Right renal pelvis (tissue), 4 donors: ENCODE measurements around the gene SUN2. TPM values are rescaled to one million over a fixed set of nuclear protein-coding genes. Genes with fewer than 3 reads are reported as not detected.

Source experiments
- DNase-seq, 4 donors: peaks; one replicate each; pipeline ENCODE4 v3.0.0-alpha.2; 2013; ENCODE audit warnings: low read depth in 4 of 4, low spot score in 3 of 4, missing footprints in 1 of 4
- polyA plus RNA-seq, 4 donors: library from polyadenylated mRNA; unstranded; fragments of 120-200 nt; gene quantifications; one replicate each; pipeline ENCODE4 v1.2.1, GENCODE V29; 2013; ENCODE audit not compliant: insufficient read length in 4 of 4

Gene SUN2
- polyA plus RNA-seq, 4 donors, result 54.3 to 67.7 (median 56.6) TPM

DNA sequence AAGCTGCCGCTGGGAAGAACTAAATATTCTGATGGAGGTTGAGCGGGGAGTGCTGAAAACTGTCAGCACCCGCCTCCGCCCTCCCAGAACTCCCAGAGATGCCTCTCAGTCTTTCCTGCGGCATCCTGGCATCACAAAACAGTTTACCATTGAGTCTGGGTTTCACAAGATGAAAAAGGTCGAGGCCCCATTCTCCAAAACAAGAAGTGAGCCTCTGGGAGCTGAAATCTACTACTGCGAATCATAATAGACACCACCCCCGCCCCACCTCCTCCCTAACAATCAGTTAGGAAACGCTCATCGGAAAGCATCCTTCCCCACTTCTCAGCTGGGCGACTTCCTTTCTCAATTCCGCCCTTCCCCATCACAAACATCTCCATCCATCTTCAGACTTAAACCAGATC, 1.0 kb downstream of the SUN2 start:
- no peak for DNase-seq

DNA sequence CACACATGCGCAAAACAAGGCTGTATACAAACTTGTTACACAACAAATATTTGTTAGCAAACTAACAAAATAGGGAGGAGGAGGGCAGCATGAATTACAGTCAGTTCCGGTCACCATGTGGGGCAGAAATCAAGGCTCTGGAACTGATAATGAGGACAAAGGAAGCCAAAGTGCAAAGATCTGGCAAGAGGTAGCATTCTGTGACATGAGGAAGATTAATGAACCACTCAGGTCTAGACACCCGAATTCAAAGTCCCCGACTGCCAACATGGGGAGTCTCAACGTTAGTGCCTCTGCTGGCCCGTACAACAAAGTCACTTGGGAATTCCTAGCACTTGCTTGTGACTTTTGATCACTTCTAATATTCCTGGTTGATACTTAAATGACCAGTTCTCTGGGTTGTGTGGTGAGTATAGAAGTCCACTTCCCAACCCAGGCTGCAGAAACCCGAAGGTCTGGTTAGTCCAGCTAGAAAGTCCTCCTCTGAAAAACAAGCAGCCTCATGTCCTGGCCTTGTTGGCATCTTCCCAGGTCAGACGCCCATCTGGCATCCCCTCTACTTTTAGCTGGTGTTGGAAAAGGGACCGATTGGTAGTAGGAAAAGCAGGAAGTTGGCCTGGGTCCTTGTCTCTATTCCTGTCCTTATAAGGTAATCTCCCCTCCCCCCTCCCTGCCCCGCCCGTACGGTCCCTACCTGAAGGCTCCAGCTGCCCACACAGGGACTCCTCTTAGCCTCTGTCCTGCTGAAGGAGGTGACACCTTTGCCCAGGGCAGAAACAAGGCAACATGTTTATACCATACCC, 1.6 kb downstream of the SUN2 start:
- DNase-seq, result no peak

DNA sequence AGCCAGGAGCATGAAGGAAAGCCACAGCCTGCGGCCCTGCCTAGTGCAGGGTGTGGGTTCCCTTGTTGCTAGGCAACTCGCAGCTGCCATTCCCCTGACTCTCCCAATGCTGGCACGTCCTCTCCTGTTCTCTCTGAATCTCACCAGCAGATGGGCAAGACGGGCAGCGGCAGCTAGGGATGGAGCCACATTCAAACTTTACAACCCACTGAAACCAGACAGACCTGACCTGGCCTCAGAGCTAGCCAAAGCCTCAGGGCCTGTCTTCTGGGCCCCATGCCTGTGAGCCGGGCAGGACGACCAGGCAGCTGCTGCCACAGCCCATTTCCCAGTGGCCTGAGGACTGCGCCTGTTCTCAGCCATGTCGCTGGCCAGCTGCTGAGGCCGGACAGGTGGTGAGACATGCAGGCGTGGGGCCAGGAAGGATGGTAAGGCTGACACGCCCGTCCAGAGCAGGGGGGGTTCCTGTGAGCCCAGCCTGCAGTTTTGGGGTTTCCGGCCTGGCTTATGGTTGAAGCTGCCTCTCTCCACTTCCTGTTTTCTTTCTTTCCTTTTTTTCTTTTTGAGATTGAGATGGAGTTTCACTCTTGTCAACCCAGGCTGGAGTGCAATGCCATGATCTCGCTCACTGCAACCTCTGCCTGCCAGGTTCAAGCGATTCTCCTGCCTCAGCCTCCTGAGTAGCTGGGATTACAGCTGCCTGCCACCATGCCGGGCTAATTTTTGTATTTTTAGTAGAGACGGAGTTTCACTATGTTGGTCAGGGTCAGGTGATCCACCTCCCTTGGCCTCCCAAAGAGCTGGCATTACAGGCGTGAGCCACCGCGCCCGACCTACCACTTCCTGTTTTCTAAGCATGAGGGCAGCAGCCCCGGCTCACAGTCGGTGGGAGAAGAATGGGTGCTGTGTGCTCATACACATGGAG, 4.1 kb downstream of the SUN2 start:
- no peak for DNase-seq

DNA sequence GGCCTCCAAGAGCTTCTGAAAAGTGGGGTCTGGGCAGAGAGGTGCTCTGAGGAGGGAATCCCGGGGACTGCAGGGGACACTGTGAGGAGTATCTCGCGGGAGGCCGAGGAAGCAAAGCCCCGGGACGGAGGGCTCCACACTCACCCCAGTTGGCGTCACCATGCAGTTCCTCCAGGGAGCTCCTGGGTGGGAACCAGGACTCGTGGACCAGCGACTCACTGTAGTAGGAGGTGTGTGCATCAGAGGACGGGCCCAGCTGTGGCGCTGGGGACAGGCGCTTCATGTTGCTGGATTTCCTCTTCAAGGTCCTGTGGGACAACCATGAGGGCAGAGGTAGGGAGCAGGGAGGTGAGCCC, 4.8 kb downstream of the SUN2 start:
- no peak for DNase-seq

DNA sequence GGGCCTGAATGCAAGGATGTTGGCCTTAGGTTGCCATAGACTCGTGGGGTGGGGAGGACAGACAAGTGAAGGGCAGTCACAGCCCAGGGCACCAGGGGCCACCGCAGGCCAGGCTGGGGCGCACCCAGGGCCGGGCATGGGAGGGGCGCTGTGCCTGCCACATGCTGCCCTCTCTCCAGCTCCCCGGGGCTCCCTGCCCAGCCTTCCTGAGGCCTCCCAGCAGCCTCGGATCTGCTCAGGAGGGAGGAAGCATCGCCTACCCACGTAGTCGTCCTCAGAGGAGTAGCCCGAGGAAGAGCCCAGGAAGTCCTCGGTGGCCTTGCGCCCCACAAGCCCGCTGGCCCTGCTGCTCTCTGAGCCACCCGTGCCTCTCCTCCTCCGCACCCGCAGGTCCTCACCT, 5.2 kb downstream of the SUN2 start:
- no peak for DNase-seq

DNA sequence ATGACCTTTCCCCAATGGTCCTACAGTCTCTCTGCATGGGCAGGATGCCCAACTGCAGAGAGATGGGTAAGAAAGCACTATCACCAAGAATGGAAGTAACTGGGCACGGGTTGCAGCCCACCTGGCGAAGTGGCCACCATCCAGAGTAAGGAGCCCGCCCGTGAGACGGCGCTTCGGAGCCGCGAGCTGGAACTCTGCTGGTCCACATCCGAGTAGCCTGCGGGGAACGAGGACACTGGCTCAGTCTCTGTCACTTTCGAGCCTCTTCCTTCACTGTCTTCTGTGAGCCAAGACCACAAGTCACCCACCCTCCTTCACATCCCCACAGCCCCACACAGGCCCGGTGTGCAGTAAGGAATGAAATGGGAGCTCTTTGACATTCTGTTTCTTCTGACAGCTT, 5.7 kb downstream of the SUN2 start:
- DNase-seq, result no peak

DNA sequence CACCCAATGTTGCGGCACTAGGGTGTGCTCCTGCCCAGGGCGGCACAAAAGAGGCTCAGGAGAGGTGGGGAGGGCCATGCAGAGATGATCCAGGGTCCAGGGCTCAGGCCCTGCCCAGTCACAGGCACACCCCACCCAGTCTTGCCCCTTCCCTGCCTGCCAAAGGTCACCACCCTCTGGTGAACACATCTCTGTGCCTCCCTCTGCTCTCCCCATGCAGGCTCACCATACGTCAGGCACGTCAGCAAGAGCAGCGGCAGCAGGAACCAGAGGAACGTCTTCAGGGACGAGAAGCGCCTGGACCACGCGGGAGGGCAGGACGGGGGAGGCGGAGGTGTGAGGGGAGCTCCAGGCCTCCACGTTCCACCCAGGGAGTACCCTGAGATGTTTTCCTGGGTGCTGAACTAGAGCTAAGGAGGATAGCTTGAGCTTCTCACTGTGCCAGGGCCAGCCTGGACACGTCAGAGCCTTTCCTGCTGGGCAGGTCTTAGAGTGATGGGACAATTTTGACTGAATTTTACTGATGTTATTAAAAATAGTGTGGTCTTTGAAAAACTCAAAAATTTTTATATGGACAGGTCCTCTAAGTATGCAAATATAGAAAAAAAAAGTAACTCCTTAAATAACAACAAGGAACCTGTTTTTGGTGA, 7.2 kb downstream of the SUN2 start:
- no peak for DNase-seq

DNA sequence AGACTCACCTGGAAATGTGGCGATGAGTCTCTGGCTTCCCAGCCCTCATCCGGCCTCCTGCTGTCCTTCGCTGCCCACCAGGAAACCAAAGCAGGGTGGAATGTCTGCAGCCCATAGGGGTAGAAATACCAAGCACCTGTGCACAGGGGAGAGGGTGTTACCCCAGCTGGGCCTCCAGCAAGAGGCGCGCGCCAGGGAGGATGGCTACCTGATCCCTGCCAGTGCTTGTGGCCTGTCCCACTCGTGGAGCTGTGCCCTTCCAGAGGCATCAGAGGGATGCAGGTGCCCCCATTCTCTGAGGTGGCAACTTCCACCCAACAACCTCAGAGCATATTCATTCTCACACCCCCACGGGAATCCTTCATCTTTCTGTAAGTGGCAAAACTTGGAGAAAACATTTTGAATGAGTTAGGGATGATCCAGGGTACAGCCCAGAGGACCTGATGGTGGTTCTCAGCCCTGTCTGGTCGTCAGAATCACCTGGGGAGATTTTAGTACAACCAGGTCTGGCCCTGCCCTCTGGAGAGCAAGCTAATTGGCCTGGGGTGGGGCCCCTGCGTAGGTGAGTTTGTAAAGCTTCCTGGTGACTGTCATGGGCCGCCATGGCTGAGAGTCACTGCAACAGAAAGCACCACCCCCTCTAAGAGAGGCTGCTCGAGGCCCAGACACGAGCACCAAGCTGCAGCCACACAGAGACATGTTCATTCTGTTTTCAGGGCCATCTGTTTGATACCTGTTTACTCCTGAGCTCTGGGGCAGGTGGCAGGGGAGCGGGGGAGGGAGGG, 9.9 kb downstream of the SUN2 start:
- DNase-seq, result no peak

DNA sequence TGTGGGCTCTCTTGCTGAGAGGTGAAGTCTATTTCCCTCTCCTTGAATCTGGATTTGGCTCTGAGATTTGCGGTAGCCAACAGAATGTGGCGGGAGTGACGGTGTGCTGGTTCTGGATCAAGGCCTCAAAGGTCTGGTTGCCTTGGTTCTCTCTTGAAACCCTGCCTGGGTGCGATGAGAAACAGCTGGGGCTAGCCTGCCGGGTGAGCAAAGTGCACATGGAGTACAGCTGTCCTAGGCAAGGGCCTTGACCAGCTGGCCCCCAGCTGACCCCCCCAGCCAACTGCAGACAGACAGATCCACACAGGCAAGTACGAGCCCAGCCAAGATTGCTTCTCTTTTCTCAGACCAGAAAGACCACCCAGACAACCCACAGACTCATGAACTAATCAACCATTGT, 10.8 kb downstream of the SUN2 start:
- DNase-seq, result no peak

DNA sequence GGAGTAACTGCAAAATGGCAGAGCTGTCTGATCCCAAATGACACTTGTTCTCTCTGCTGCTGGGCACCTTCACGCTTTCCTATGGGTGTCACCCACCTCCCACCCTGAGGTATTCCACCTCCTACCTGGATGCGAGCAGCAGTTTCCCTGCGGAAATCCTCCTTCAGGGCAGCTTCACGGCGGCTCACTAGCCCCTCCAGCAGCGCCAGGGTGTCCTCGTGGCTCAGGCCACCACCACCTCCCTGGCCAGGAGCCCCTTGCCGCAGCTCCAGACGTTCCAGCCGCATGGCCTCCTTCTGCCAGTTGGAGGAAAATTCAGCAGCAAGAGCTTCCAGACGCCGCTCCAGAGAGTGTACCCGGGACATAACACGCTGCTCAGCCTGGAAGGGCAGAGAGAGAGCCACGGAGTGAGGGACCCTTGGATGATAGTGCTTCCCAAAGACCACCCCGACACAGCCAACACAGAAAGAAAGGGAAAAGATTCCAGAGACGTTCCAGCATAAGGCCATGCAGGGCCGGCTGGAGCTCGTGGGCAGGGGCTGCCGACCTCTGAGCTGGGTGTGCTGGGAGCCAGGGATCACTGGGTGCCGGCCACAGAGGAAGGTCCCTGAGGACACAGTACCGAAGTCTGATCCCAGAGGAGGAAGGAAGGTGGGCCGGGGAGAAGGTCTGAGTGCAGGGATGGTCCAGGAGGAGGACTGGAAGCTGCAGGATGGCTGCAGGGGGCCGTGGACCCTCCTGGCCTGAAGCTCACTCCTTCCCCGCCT, 13.4 kb downstream of the SUN2 start:
- DNase-seq, result no peak

DNA sequence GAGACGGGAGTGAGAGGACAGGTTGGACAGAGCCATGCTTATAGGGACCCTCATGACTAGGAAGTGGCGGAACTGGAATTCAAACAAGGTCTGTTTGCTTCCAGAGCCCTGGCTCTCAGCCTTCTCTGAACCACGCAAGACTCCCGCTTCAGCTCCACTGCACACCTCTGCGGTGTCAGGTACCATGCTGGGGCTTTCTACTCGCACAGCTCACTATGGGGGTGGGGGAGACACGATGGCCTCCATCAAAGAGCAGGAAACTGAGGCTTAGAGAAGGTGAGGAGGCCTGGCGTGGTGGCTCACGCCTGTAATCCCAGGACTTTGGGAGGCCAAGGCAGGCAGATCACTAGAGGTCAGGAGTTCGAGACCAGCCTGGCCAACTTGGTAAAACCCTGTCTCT, 14.2 kb downstream of the SUN2 start:
- no peak for DNase-seq

DNA sequence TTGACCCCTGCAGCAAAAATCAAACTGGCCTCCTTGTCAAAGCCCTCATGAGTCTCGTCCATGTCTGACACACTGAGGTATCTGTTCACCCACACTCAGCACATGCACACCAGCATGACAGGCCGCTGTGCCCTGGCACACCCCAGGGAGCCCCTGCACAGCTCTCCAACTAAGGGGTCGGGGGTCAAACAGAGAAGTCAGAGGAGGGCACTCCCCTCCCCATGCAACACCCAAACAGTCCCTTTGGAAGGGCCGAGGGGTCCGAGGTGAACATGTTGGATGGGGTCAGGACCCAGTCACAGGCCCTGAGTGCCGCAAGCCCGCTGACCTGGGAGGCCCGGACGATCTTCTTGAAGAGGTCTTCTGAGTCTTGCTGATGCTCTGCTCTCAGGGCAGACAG, 14.6 kb downstream of the SUN2 start:
- no peak for DNase-seq

DNA sequence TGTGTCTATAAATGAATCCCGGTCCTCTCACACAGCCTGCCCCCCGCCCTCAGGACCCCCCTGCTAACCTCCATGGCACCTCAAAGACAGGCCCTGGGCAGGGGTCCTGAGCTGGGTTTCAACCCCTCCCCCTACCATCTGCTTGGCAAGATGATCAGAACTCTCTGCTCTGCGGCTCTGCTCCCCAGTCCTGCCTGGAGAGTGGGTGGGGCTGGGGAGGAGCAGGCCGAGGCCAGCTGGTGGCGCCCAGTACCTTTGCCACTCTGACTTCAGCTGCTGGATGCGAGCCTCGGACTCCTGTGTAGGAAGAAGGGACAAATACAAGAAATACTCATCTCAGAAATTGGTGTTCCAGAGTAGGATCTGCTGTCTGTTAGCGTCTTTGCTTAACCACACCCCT, 15.0 kb downstream of the SUN2 start:
- no peak for DNase-seq

DNA sequence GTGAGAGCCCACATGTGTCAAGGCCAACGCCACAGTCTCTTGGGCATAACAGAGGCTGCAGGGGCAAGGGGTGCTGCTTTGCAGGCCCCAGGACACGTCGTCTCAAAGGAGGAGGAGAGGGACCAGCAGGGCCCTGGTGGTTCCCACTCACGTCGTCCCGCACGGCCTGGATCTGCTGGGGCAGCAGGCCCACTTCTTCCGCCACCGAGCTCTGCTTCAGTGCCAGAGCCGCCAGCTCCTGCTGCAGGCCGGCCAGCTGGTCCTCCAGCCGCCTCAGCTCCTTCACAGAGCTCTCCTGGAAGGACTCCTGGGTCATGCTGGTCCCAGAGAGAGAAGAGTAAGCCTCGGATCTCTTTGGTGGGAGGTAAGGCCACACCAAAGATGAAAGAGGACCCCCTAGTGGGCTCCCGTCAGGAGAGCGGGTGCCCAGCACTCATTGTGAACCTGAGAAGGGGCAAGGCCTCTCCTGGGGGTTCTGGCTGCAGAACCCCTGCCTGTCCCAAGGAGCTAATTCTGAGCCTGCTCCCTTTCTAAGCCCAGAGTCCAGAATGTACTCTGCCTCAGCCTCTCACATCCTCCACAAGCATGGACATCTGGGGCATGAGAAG, 15.6 kb downstream of the SUN2 start:
- DNase-seq, result no peak

DNA sequence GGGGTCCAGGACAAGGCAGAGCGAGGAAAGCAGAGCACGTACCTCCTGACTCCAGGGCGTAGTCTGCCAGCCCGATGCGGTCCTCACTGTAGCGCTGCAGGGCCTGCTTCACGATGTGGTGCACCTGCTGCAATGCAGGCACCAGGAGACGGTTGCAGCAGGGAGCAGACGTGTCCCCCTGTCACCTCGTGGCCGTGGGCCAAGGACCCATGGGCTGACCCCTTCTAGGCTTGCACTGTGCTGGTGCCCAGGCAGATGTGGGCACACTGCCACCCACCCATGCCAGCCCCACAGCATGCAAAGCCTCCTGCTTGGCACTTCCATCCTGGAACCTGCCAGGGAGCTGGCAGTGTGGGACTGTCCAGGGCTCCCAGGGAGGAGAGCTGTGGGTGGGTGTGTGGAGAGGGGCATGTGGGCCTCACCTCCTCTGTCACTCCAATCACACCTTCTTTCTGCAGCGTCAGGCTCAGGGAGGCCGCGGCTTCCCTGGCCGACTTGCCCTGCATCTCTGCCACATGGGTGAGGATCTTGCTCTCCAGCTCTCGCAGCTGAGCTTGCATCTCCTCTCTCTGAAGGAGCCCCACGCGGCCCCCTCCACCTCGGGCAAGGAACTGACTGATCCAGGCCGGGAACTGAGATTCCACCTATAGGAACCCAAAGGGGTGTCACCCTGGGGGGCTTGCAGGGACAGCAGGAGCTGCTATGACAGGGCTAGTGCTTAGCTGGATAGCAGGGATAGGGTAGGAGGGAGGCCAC, 16.3 kb downstream of the SUN2 start:
- DNase-seq, result no peak

DNA sequence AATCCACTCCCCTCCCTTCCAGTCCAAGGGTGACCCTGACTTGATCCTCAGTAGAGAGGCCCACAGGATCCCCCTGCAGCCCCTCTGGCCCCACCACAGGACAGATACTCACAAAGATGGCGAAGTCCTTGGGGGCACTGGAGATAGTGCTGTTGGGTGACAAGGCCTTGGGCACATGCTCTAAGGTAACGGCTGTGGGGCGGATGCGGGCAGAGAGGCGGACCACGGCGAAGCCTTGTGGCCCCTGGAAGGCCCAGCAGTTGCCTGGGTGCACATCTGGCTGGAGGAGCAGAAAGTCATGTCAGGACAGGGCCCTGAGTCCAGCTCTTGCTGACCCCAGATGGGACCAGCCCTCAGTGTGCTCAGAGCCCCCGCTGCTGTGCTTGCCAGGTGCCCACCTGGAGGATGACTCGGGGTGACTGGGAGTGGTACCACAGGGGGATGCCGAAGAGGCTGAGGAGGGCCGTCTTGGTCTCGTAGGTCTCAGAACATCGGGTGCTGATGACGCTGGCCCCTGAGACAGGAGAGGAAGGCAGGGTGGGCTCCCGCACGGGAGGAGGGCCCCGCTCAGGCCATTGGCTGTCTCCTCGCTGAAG, 17.2 kb downstream of the SUN2 start:
- no peak for DNase-seq

DNA sequence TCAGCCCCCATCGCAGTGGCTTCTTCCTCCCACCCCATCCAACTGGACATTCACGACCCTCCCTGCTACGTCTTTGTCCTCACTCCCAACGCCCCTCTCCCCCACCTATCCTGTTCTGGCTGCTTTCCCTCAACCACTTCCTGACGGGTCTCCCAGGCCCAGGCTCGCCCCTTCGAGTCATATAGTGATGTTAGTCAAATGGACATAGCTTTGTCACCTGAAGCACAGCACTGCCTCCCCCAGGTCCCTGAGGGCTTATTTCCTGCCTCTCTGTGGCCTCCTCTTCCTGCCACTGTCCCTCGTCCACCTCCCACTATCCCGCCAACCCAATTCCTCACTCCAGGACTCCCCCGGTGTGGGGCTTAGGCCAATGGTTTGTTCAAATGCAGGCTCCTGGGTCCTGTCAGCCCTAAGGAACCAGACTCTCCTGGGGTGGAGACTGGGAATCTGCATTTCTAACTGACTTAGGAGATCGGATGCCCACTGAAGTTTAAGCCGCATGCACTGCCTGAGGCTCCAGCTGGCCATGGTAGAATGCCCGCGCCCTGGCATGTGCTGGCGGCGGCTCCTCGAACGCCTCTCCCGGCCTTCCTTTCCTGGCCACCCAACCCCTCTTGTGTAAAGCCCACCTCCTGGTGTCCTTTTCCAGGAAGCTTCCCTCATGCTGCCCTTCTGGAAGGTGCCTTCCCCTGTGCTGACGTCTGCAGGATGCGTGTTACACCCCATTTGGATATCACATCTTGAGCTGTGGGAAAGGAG, 18.3 kb downstream of the SUN2 start:
- DNase-seq, result no peak

DNA sequence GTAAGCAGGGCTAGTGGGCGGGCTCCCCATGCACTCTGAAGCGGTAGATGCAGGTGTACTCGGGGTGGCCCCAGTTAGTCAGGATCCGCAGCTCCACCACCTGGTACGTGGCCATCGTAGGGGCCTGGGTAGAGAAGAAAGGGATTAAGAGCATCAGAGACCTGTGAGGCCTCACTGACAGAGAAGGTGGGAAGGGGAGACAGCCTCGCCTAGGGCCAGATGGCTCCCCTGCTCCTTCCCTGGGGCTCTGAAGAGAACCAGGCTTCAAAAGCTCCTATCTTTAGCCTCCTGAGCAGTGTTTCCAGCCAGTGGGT, 19.6 kb downstream of the SUN2 start:
- no peak for DNase-seq
